IMR-90 (cell line): ENCODE measurements around the gene SLC6A15. TPM values are rescaled to one million over a fixed set of nuclear protein-coding genes. Genes with fewer than 3 reads are reported as not detected.
A peak's percentile ranks its signal among the peaks of the same experiment; 100 is the strongest.

ENCODE experiments used
- ATAC-seq: fragments of 200-7000 bp; cut with Tn5 transposase; 2 replicates; pipeline ENCODE4 v1.9.1; 2020; ENCODE audit warnings: low read depth, mild to moderate bottlenecking, moderate library complexity
- BruUV-seq: library from RNA; stranded (reverse); fragments of 400-500 nt; replicated peaks from 2 replicates; lab custom pipeline; 2021; lab: Mats Ljungman, UMichigan
- CTCF ChIA-PET: fragments of 300-600 bp; formaldehyde crosslinking; extraction: SDS; loops from one replicate; lab custom pipeline; 2021; ENCODE audit warnings: antibody characterized with exemption; lab: Yijun Ruan, JAX
- POLR2A ChIA-PET: fragments of 300-600 bp; sonication (Branson Sonifier 250); formaldehyde crosslinking; loops from one replicate; lab custom pipeline; 2022; ENCODE audit warnings: antibody characterized with exemption; ENCODE audit not compliant: unreplicated experiment; lab: Charles Lee
- DNase-seq: peaks from one replicate; pipeline ENCODE4 v3.0.0; 2013
- H2AFZ ChIP-seq: replicated peaks from 2 replicates; pipeline ENCODE3; 2013; ENCODE audit warnings: low read length, mild to moderate bottlenecking; ENCODE audit not compliant: poor library complexity
- H2AK5ac ChIP-seq: 2 replicates; pipeline ENCODE4 v1.6.1; 2013; ENCODE audit warnings: low read depth, low read length, inconsistent platforms
- H2AK9ac ChIP-seq: replicated peaks from 2 replicates; pipeline ENCODE3; 2013; ENCODE audit warnings: mild to moderate bottlenecking, low read depth, low read length, moderate library complexity; ENCODE audit not compliant: poor library complexity
- H2BK120ac ChIP-seq: 2 replicates; pipeline ENCODE4 v1.6.1; 2013; ENCODE audit warnings: low read depth, low read length, inconsistent platforms
- H2BK15ac ChIP-seq: 3 replicates; pipeline ENCODE4 v1.6.1; 2013; ENCODE audit warnings: low read depth, low read length, inconsistent platforms
- H2BK20ac ChIP-seq: 2 replicates; pipeline ENCODE4 v1.6.1; 2013; ENCODE audit warnings: low read depth, mild to moderate bottlenecking, inconsistent platforms, low read length, moderate library complexity
- H2BK5ac ChIP-seq: 2 replicates; pipeline ENCODE4 v1.6.1; 2013; ENCODE audit warnings: mild to moderate bottlenecking, low read depth, low read length, inconsistent platforms; ENCODE audit not compliant: poor library complexity, severe bottlenecking
- H3K14ac ChIP-seq: replicated peaks from 2 replicates; pipeline ENCODE4 v1.6.1; 2013; ENCODE audit warnings: low read depth, low read length, inconsistent platforms
- H3K18ac ChIP-seq: 2 replicates; pipeline ENCODE4 v1.6.1; 2013; ENCODE audit warnings: low read depth, low read length, control low read depth
- H3K23ac ChIP-seq: 2 replicates; pipeline ENCODE4 v1.6.1; 2013; ENCODE audit warnings: low read depth, low read length, inconsistent platforms
- H3K27ac ChIP-seq: 2 replicates; pipeline ENCODE4 v1.5.1; 2013; ENCODE audit warnings: mild to moderate bottlenecking, control low read depth, low read length; ENCODE audit not compliant: insufficient read depth
- H3K27me3 ChIP-seq: 2 replicates; pipeline ENCODE4 v1.6.1; 2013; ENCODE audit warnings: low read length; ENCODE audit not compliant: control insufficient read depth, insufficient read depth
- H3K36me3 ChIP-seq: 2 replicates; pipeline ENCODE4 v1.6.1; 2013; ENCODE audit warnings: low read length, mixed read lengths; ENCODE audit not compliant: control insufficient read depth, insufficient read depth
- H3K4ac ChIP-seq: 2 replicates; pipeline ENCODE4 v1.6.1; 2013; ENCODE audit warnings: low read depth, low read length, inconsistent platforms
- H3K4me1 ChIP-seq: 2 replicates; pipeline ENCODE4 v1.6.1; 2013; ENCODE audit warnings: low read length, mixed read lengths; ENCODE audit not compliant: control insufficient read depth, insufficient read depth
- H3K4me2 ChIP-seq: 2 replicates; pipeline ENCODE4 v1.6.1; 2013; ENCODE audit warnings: low read depth, mild to moderate bottlenecking, control low read depth, low read length, moderate library complexity
- H3K4me3 ChIP-seq: 2 replicates; pipeline ENCODE4 v1.5.1; 2013; ENCODE audit warnings: low read depth, mild to moderate bottlenecking, control low read depth, low read length, moderate library complexity; ENCODE audit not compliant: insufficient read depth
- H3K56ac ChIP-seq: 2 replicates; pipeline ENCODE4 v1.6.1; 2013; ENCODE audit warnings: low read length, inconsistent platforms; ENCODE audit not compliant: insufficient read depth; ENCODE audit errors: extremely low read depth
- H3K79me1 ChIP-seq, 2 experiments: 2 replicates each; pipeline ENCODE4 v1.6.1; 2013; ENCODE audit warnings: low read length in 2 of 2, inconsistent platforms in 1 of 2, low read depth in 1 of 2
- H3K9ac ChIP-seq: 2 replicates; pipeline ENCODE4 v1.6.1; 2013; ENCODE audit warnings: low read depth, low read length, control low read depth
- H3K9me1 ChIP-seq: 2 replicates; pipeline ENCODE4 v1.6.1; 2013; ENCODE audit warnings: low read length, inconsistent platforms; ENCODE audit not compliant: insufficient read depth
- H3K9me3 ChIP-seq: 2 replicates; pipeline ENCODE4 v1.6.1; 2013; ENCODE audit warnings: low read length; ENCODE audit not compliant: control insufficient read depth, insufficient read depth
- H4K20me1 ChIP-seq: 2 replicates; pipeline ENCODE4 v1.6.1; 2013; ENCODE audit warnings: low read length, inconsistent platforms; ENCODE audit not compliant: insufficient read depth
- H4K5ac ChIP-seq: 2 replicates; pipeline ENCODE4 v1.6.1; 2013; ENCODE audit warnings: mild to moderate bottlenecking, low read depth, low read length, control low read depth
- H4K8ac ChIP-seq, 2 experiments: 2 replicates each; pipeline ENCODE4 v1.6.1; 2013; ENCODE audit warnings: low read depth in 2 of 2, low read length in 2 of 2, control low read depth in 1 of 2, inconsistent platforms in 1 of 2
- H4K91ac ChIP-seq: 2 replicates; pipeline ENCODE4 v1.6.1; 2013; ENCODE audit warnings: low read depth, low read length, inconsistent platforms; ENCODE audit not compliant: insufficient read depth
- BHLHE40 ChIP-seq: fragments of 150-350 bp; IDR thresholded peaks from 2 replicates; pipeline ENCODE4 v1.6.1; 2016; ENCODE audit warnings: mild to moderate bottlenecking, low read depth, low read length
- CHD1 ChIP-seq: IDR thresholded peaks from 2 replicates; pipeline ENCODE4 v1.6.1; 2012; ENCODE audit warnings: low read depth, low read length, improper control_type of control experiment
- MAZ ChIP-seq: IDR thresholded peaks from 2 replicates; pipeline ENCODE4 v1.6.1; 2012; ENCODE audit warnings: low read depth, mild to moderate bottlenecking, low read length, improper control_type of control experiment, moderate library complexity, borderline replicate concordance
- SMC3 ChIP-seq: fragments of 150-350 bp; IDR thresholded peaks from 2 replicates; pipeline ENCODE4 v1.6.1; 2016; ENCODE audit warnings: low read depth, mild to moderate bottlenecking, antibody characterized with exemption, low read length, moderate library complexity
- WGBS, 2 experiments: methylation state at CpG; one replicate each; pipeline versions ENCODE4 v1.1.5 to v1.1.7; 2013; ENCODE audit warnings: missing lambda C conversion rate in 2 of 2; ENCODE audit not compliant: insufficient read length in 1 of 2; ENCODE audit errors: extremely low coverage in 2 of 2; 5-methylcytosine and 5-hydroxymethylcytosine counted together
- dilution Hi-C: fragments of 300-500 bp; cut with HindIII; formaldehyde crosslinking; loops from one replicate; pipeline ENCODE4 v1.14.3; 2018; ENCODE audit warnings: low sequenced_read_pairs; ENCODE audit not compliant: unreplicated experiment
- in situ Hi-C: fragments of 300-500 bp; cut with MboI; formaldehyde crosslinking; loops from 3 replicates; pipeline ENCODE4 v1.14.3; 2019; ENCODE audit warnings: low sequenced_read_pairs, inconsistent platforms, mixed read lengths
- intact Hi-C: fragments of 100-400 bp; cut with micrococcal nuclease; formaldehyde crosslinking; loops from 2 replicates; pipeline ENCODE4 v1.10.0; 2022
- polyA plus RNA-seq, 3 experiments: library from polyadenylated mRNA; depleted of rRNA; stranded (reverse); fragments of >200 nt; gene quantifications; 2 replicates each; pipeline ENCODE4 v1.2.3, GENCODE V29; 2012; ENCODE audit warnings: low replicate concordance in 1 of 3
- total RNA-seq: library from RNA; depleted of rRNA; stranded (reverse); fragments of >200 nt; gene quantifications from 2 replicates; pipeline ENCODE4 v1.2.3, GENCODE V29; 2012

SLC6A15 gene
- total and polyA plus RNA-seq, 2 of the 4 experiments (the other 2 are of a cell fraction): 0.32 to 0.72 TPM

- H3K36me3 ChIP-seq: no peaks in the 10 kb centered on the region
- ChIA-PET POLR2A (no interaction called here), CTCF (no interaction called here)
- DNase-seq: no peak
- H2BK20ac ChIP-seq: no peak overlapping the region
- H3K4ac ChIP-seq: no peak overlapping the region
- no peaks in the 10 kb centered on the region for H3K9me3 ChIP-seq
- WGBS, 2 experiments: 0% methylated on average over 1 of the region's 3 CpGs; no CpG with 5 or more reads in 1 of the 2 experiments
- no peak overlapping the region for H3K27ac ChIP-seq
- in situ Hi-C loops (no loop called here), intact Hi-C loops (no loop called here), dilution Hi-C loops (no loop called here)
- no peak for TF ChIP-seq CHD1
- no peak for TF ChIP-seq BHLHE40
- no peak for TF ChIP-seq SMC3
- TF ChIP-seq MAZ: no peak
- H3K79me1 ChIP-seq: no peaks in the 10 kb centered on the region
- H3K9ac ChIP-seq: no peak overlapping the region
- H4K8ac ChIP-seq: no peak overlapping the region
- no peak for ATAC-seq
- H2BK15ac ChIP-seq: no peak overlapping the region
- no peaks in the 10 kb centered on the region for H3K9me1 ChIP-seq
- H3K18ac ChIP-seq: no peak overlapping the region
- no peaks in the 10 kb centered on the region for H4K20me1 ChIP-seq
- H3K27me3 ChIP-seq: no peaks in the 10 kb centered on the region
- no peak overlapping the region for H3K4me3 ChIP-seq
- no peak overlapping the region for H2BK5ac ChIP-seq
- no peak overlapping the region for H3K4me2 ChIP-seq
- no peak overlapping the region for H2AK5ac ChIP-seq
- H3K56ac ChIP-seq: no peak overlapping the region
- H4K91ac ChIP-seq: no peak overlapping the region
- H4K5ac ChIP-seq: no peak overlapping the region
- BruUV-seq: no TSS peak
- no peak overlapping the region for H2BK120ac ChIP-seq
- H3K14ac ChIP-seq: no peak overlapping the region
- no peak overlapping the region for H3K23ac ChIP-seq
- no peaks in the 10 kb centered on the region for H3K4me1 ChIP-seq
- peak overlapping the region; percentile 33 for H2AFZ ChIP-seq
- no peak overlapping the region for H2AK9ac ChIP-seq
These were observed 24.8 kb upstream of the SLC6A15 start for GRCh38 chr12:84937415-84937814.
